Neural progenitor cell (in vitro differentiated cells): ENCODE measurements around the gene GID4.

Experiments used
- CTCF ChIP-seq: fragments of 200-600 bp; sonication (generic); IDR thresholded peaks from 2 replicates; pipeline ENCODE4 v1.5.1; 2017; ENCODE audit warnings: antibody characterized with exemption, mild to moderate bottlenecking
- EZH2 ChIP-seq: fragments of 200-600 bp; sonication (generic); IDR thresholded peaks from 2 replicates; pipeline ENCODE4 v1.6.1; 2017; ENCODE audit warnings: antibody characterized with exemption, mild to moderate bottlenecking, moderate library complexity
- EZH2phosphoT487 ChIP-seq: fragments of 200-600 bp; sonication (generic); IDR thresholded peaks from 2 replicates; pipeline ENCODE4 v1.6.1; 2017; ENCODE audit warnings: antibody characterized with exemption

- no peak for TF ChIP-seq EZH2phosphoT487
- no peak for TF ChIP-seq CTCF
- no peak for TF ChIP-seq EZH2
These were observed 39.7 kb upstream of the GID4 start for GRCh38 chr17:17999364-18000029.
